ENCODE measurements around the gene PRH2.

- TF ChIP-seq CTCF (IDR thresholded peaks at IDR 0.05) (no peak), POLR2A (IDR thresholded peaks at IDR 0.05) (no peak)
These were observed 7.5 kb downstream of the PRH2 start for GRCh38 chr12:10936506-10936905.
